A673 (cell line): ENCODE data around the gene DPM3. TPM values are rescaled to one million over a fixed set of nuclear protein-coding genes. Genes with fewer than 3 reads are reported as not detected.

Experiments used
- BruUV-seq: library from RNA; stranded (reverse); fragments of 400-500 nt; replicated peaks from 2 replicates; lab custom pipeline; 2021; lab: Mats Ljungman, UMichigan
- CTCF ChIA-PET: fragments of 300-600 bp; sonication (Branson Sonifier 250); formaldehyde crosslinking; loops from one replicate; lab custom pipeline; 2022; ENCODE audit warnings: antibody characterized with exemption; lab: Charles Lee
- POLR2A ChIA-PET: fragments of 300-600 bp; sonication (Branson Sonifier 250); formaldehyde crosslinking; loops from one replicate; lab custom pipeline; 2022; ENCODE audit warnings: antibody characterized with exemption; ENCODE audit not compliant: low non-redundant PET; lab: Charles Lee
- DNase-seq: peaks from one replicate; pipeline ENCODE4 v3.0.0-alpha.2; 2015; ENCODE audit warnings: low spot score
- H3K27ac ChIP-seq: fragments of 200-600 bp; sonication (generic); 2 replicates; pipeline ENCODE4 v1.5.1; 2016; ENCODE audit warnings: mixed run types, low read depth, mild to moderate bottlenecking, mixed read lengths, antibody characterized with exemption, low read length; ENCODE audit not compliant: poor library complexity, severe bottlenecking
- H3K27me3 ChIP-seq: fragments of 200-600 bp; sonication (generic); replicated peaks from 2 replicates; pipeline ENCODE4 v1.6.1; 2017; ENCODE audit warnings: mixed run types, low read depth, mild to moderate bottlenecking, mixed read lengths, antibody characterized with exemption, low read length; ENCODE audit not compliant: insufficient read depth, poor library complexity
- H3K36me3 ChIP-seq: fragments of 200-600 bp; sonication (generic); 2 replicates; pipeline ENCODE4 v1.6.1; 2016; ENCODE audit warnings: mixed run types, mild to moderate bottlenecking, mixed read lengths, antibody characterized with exemption, low read length; ENCODE audit not compliant: insufficient read depth, poor library complexity, severe bottlenecking
- H3K4me1 ChIP-seq: fragments of 200-600 bp; sonication (generic); 2 replicates; pipeline ENCODE4 v1.6.1; 2017; ENCODE audit warnings: mixed run types, mild to moderate bottlenecking, mixed read lengths, antibody characterized with exemption, low read length; ENCODE audit not compliant: insufficient read depth, poor library complexity, severe bottlenecking
- H3K4me3 ChIP-seq: fragments of 200-600 bp; sonication (generic); 2 replicates; pipeline ENCODE4 v1.5.1; 2016; ENCODE audit warnings: low read depth, mixed run types, mild to moderate bottlenecking, mixed read lengths, low read length; ENCODE audit not compliant: poor library complexity, severe bottlenecking
- H3K9me3 ChIP-seq: fragments of 200-600 bp; sonication (generic); 2 replicates; pipeline ENCODE4 v1.6.1; 2016; ENCODE audit warnings: mixed run types, low read depth, mild to moderate bottlenecking, mixed read lengths, antibody characterized with exemption, low read length; ENCODE audit not compliant: poor library complexity, severe bottlenecking
- EZH2 ChIP-seq: fragments of 200-600 bp; sonication (generic); IDR thresholded peaks from 2 replicates; pipeline ENCODE4 v1.6.1; 2017; ENCODE audit warnings: borderline replicate concordance, low read depth, mild to moderate bottlenecking, mixed read lengths, antibody characterized with exemption, low read length; ENCODE audit not compliant: poor library complexity, severe bottlenecking
- intact Hi-C: fragments of 100-400 bp; cut with micrococcal nuclease; formaldehyde crosslinking; loops from one replicate; pipeline ENCODE4 v1.10.0; 2022; ENCODE audit not compliant: unreplicated experiment
- total RNA-seq: library from RNA; stranded (reverse); gene quantifications from 2 replicates; pipeline ENCODE4 v1.2.3, GENCODE V29; 2021
- TF ChIP-seq, protein P1 (sequence below): fragments of 300-800, 200-600 bp; sonication (generic); conservative IDR thresholded peaks from 2 replicates; pipeline ENCODE4 v1.5.1; 2017; ENCODE audit warnings: low read depth, mild to moderate bottlenecking, antibody characterized with exemption, low read length, moderate library complexity, mixed read lengths

Gene DPM3
- total RNA-seq, 1 experiment from 2014 or later = 34.0 TPM

DNA sequence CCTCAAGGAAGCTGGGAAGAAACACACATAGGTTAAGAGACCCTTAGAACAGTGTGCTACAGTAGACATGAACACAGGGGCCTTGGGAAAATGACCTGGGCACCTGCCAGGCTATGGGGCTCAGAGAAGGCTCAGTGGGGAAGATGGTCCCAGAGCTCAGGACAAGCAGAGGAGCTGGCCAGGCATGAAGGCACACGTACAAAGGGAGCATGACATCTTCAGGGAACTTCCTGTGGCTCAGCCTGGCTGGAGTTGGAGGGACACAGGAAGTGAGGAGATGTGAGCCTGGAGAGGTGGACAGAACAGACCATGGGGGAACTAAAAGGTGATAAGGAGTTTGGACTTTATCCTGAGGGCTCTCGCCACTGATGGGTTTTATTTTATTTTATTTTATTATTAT is 8.5 kb downstream of the DPM3 start:
- Histone ChIP-seq H3K9me3 (no peaks in the 10 kb centered on the region), H3K27ac (no peak overlapping the region), H3K27me3 (no peaks in the 10 kb centered on the region), H3K4me3 (no peak overlapping the region), H3K36me3 (no peaks in the 10 kb centered on the region), H3K4me1 (peaks cover 40% of the 10 kb centered on the region)
- POLR2A ChIA-PET = no interaction called here
- no peak for TF ChIP-seq EZH2
- TF ChIP-seq, protein P1, sequence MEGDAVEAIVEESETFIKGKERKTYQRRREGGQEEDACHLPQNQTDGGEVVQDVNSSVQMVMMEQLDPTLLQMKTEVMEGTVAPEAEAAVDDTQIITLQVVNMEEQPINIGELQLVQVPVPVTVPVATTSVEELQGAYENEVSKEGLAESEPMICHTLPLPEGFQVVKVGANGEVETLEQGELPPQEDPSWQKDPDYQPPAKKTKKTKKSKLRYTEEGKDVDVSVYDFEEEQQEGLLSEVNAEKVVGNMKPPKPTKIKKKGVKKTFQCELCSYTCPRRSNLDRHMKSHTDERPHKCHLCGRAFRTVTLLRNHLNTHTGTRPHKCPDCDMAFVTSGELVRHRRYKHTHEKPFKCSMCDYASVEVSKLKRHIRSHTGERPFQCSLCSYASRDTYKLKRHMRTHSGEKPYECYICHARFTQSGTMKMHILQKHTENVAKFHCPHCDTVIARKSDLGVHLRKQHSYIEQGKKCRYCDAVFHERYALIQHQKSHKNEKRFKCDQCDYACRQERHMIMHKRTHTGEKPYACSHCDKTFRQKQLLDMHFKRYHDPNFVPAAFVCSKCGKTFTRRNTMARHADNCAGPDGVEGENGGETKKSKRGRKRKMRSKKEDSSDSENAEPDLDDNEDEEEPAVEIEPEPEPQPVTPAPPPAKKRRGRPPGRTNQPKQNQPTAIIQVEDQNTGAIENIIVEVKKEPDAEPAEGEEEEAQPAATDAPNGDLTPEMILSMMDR = no peak
- BruUV-seq = no TSS peak
- CTCF ChIA-PET = no interaction called here
- intact Hi-C loops = no loop called here
- DNase-seq = no peak

DNA sequence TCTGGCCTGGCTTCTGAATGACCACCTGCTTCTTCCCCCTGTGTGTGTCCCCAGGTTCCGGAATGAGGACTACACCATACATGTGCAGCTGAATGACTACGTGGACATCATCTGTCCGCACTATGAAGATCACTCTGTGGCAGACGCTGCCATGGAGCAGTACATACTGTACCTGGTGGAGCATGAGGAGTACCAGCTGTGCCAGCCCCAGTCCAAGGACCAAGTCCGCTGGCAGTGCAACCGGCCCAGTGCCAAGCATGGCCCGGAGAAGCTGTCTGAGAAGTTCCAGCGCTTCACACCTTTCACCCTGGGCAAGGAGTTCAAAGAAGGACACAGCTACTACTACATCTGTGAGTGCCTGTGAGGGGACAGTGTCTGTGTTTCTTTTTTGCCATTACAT is 9.0 kb downstream of the DPM3 start:
- Histone ChIP-seq H3K4me1 (peaks cover 43% of the 10 kb centered on the region), H3K36me3 (no peaks in the 10 kb centered on the region), H3K27ac (no peak overlapping the region), H3K9me3 (no peaks in the 10 kb centered on the region), H3K27me3 (no peaks in the 10 kb centered on the region), H3K4me3 (no peak overlapping the region)
- TF ChIP-seq, protein P1 = no peak
- TF ChIP-seq EZH2 = no peak
- CTCF ChIA-PET = interaction anchor here (0.7 kb wide), 1 partner anchor 42 kb away, joined by 3 read pairs; the partner anchor contains the start of gene KRTCAP2
- BruUV-seq = no TSS peak
- DNase-seq = no peak
- POLR2A ChIA-PET = no interaction called here
- intact Hi-C loops = no loop called here

DNA sequence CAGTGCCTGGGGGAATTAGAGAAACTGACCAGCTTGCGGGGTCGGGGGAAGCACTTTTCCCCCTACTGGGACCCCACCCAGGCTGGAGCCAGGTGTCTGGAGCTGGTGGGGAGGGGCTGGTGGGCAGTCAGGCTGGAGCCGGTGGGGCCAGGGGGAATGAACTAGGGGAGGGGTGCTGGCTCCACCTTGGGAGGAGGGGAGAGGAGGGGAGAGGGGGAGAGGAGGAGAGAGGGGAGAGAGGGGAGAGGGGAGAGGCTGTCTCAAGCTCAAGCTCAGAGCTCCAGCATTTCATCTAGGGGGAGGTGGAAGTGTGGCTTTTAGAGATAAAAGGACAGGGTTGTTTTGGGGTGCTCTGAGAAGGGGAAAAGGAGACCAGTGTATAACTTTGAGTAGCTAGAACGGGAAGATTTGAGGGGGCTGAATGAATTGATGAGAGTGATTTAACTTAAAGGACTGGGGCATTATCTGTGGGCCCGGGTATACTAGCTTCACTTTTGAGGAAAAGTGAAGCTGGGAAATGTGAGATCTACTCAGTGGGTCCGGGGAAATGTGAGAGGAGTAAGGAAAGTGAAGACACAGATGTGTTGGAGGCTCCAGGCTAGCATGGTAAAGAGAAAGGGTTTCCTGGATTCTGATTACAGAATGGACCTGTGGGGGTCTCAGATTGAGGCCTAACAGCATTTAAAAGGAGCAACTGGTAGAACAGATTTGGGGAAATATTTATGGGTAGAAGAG is 9.9 kb downstream of the DPM3 start:
- H3K4me3 ChIP-seq = no peak overlapping the region
- ChIA-PET POLR2A (no interaction called here), CTCF (interaction anchor here (0.7 kb wide), 1 partner anchor 42 kb away, joined by 3 read pairs; the partner anchor contains the start of gene KRTCAP2)
- intact Hi-C loops = no loop called here
- no peaks in the 10 kb centered on the region for H3K9me3 ChIP-seq
- TF ChIP-seq, protein P1 = no peak
- peaks cover 43% of the 10 kb centered on the region for H3K4me1 ChIP-seq
- no TSS peak for BruUV-seq
- H3K27me3 ChIP-seq = no peaks in the 10 kb centered on the region
- no peak overlapping the region for H3K27ac ChIP-seq
- no peak for DNase-seq
- no peaks in the 10 kb centered on the region for H3K36me3 ChIP-seq
